ENCODE results near the gene THOP1.

GRCh38 chr19:2755811-2756210 is 29.5 kb upstream of the THOP1 start:
- TF ChIP-seq CTCF (IDR thresholded peaks at IDR 0.05) = no peak
- no peak for TF ChIP-seq POLR2A (IDR thresholded peaks at IDR 0.05)
- no peak for TF ChIP-seq EP300 (IDR thresholded peaks at IDR 0.05)
